Astrocyte of the spinal cord (primary cell): ENCODE data around the gene ERLEC1.

ENCODE experiments used
- DNase-seq: peaks from one replicate; pipeline ENCODE4 v3.0.0; 2011; ENCODE audit warnings: low read depth, low spot score
- H3K4me3 ChIP-seq: 2 replicates; pipeline ENCODE4 v1.5.1; 2011; ENCODE audit warnings: low read depth, mild to moderate bottlenecking, low read length, moderate library complexity
- in situ Hi-C: cut with HindIII; loops from 2 replicates; pipeline ENCODE4 v1.10.0; 2017; ENCODE audit warnings: low sequenced_read_pairs
- TF ChIP-seq, protein P1 (sequence below): IDR thresholded peaks from 2 replicates; pipeline ENCODE4 v1.5.1; 2012; ENCODE audit warnings: low read depth, mild to moderate bottlenecking, low read length, inconsistent platforms

The ERLEC1 gene, protein sequence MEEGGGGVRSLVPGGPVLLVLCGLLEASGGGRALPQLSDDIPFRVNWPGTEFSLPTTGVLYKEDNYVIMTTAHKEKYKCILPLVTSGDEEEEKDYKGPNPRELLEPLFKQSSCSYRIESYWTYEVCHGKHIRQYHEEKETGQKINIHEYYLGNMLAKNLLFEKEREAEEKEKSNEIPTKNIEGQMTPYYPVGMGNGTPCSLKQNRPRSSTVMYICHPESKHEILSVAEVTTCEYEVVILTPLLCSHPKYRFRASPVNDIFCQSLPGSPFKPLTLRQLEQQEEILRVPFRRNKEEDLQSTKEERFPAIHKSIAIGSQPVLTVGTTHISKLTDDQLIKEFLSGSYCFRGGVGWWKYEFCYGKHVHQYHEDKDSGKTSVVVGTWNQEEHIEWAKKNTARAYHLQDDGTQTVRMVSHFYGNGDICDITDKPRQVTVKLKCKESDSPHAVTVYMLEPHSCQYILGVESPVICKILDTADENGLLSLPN

DNA sequence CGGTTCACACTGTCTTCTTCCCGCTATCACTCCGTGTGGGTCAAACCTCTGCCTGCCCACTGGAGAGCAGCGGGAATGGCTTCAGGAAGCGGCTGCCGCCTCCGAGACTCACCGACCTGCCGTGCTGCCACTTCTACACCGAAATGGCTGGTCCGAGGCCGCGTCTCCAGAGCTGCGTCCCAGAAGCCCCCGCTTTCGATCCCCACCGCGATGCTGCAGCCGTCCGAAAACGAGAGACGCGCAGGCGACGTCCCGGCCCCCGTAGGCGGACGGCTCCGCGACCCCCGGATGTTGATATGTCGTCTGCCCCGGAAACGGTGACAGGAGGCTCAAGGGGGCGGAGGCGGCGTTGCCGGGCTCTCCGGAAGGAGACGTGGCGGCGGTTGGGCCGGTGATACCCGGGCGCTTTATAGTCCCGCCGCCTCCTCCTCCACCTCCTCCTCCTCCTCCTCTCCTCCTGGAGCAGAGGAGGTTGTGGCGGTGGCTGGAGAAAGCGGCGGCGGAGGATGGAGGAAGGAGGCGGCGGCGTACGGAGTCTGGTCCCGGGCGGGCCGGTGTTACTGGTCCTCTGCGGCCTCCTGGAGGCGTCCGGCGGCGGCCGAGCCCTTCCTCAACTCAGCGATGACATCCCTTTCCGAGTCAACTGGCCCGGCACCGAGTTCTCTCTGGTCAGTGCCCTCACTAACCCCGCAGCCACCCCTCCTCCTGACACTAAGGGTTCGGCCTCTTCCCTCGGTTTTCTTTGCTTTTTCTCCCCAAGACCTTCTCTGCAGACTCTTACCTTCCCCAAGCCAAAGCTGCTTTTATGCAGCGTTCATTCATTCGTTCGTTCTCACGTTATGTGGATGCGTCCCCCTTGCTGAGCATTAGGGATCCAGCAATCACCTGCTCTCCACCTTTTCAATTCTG, at the start of gene ERLEC1, which contains the start of gene ASB3:
ERLEC1 (plus strand) TSS at position 340 of the 909 bp plus-strand sequence; CDS start at position 507, 167 bp downstream.
ASB3 (minus strand) TSS at position 249 of the 909 bp plus-strand sequence. CDS start 21,381 bp downstream, outside the sequence.
- TF ChIP-seq, protein P1, sequence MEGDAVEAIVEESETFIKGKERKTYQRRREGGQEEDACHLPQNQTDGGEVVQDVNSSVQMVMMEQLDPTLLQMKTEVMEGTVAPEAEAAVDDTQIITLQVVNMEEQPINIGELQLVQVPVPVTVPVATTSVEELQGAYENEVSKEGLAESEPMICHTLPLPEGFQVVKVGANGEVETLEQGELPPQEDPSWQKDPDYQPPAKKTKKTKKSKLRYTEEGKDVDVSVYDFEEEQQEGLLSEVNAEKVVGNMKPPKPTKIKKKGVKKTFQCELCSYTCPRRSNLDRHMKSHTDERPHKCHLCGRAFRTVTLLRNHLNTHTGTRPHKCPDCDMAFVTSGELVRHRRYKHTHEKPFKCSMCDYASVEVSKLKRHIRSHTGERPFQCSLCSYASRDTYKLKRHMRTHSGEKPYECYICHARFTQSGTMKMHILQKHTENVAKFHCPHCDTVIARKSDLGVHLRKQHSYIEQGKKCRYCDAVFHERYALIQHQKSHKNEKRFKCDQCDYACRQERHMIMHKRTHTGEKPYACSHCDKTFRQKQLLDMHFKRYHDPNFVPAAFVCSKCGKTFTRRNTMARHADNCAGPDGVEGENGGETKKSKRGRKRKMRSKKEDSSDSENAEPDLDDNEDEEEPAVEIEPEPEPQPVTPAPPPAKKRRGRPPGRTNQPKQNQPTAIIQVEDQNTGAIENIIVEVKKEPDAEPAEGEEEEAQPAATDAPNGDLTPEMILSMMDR, result no peak
- DNase-seq, result peak; percentile 92
- H3K4me3 ChIP-seq, result peak within 1 kb of the TSS; percentile 78
- in situ Hi-C loops, result no loop called here

DNA sequence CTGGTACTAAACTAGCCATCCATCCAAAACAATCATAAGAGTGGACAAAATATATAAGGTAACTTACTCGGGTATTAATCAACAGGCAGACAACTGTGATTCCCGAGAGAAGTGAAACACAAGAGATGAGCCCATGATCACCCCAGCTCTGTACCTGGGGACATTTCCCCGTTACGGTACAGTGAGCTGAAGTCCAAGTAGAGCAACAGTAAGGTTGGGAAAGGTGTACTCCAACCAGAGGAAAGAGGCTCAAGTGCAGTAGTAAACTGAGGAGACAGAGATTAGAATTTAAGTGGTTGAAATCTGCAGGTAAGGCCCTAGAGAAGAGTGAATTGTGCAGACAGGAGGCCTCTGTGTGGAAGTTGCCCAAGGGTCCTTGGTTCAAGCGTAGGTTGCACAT, 49.8 kb upstream of the ERLEC1 start:
- no peak overlapping the region for H3K4me3 ChIP-seq
- in situ Hi-C loops, result no loop called here
- TF ChIP-seq, protein P1, result no peak
- DNase-seq, result no peak

GRCh38 chr2:53739032-53739431, 47.8 kb upstream of the ERLEC1 start:
- no peak for DNase-seq
- in situ Hi-C loops, result no loop called here
- TF ChIP-seq, protein P1, result no peak
- no peak overlapping the region for H3K4me3 ChIP-seq

DNA sequence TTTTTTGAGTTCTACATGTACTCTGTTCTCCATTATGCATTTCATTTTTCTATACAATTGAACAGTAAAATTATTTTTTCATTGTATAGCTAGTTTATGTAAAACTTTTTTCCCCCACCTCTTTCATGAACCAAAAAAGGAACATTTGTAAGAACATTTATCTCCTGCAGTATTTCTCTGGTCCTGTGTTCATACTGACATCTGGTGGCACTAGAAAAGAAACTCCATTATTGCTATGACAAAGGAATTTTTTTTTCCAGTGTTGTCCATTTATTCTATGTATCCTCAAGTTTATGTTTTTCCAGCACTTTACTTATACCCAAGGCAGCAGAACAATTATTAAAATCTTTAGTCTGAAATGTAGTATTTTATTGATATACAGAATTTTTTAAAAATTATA, 46.7 kb upstream of the ERLEC1 start:
- H3K4me3 ChIP-seq, result no peak overlapping the region
- peak; percentile 58 for DNase-seq
- TF ChIP-seq, protein P1, result peak; percentile 44
- in situ Hi-C loops, result no loop called here

DNA sequence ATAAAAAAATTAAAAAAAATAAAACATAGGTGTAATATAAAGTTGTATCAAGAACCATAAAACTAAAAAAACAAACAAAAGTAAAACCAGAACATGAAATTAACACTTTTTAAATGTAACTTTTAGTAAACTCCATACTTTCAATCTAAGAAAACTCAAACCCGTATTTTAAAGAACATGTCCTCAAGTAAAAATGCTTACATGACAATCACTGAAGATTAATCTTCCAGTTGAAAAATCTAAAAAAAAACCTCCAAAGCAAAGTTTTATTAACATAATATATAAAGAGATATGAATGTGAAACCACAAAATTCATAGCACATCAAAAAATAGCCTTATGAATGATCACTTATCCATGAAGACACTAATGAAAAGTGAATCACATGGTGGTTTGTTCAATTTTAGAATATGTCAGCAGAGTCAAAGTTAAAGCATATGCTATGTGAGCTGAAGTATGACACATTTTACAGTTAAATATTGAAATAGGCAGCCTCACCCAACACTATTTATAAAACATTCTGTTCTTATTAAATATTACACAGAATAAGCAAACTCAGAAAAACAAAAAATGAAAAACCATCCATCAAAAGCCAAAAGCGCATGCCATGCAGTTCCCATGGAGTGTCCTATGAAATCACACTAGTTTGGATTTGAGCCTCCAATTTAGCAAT, 42.3 kb upstream of the ERLEC1 start:
- no peak for DNase-seq
- TF ChIP-seq, protein P1, result no peak
- H3K4me3 ChIP-seq, result no peak overlapping the region
- in situ Hi-C loops, result no loop called here

DNA sequence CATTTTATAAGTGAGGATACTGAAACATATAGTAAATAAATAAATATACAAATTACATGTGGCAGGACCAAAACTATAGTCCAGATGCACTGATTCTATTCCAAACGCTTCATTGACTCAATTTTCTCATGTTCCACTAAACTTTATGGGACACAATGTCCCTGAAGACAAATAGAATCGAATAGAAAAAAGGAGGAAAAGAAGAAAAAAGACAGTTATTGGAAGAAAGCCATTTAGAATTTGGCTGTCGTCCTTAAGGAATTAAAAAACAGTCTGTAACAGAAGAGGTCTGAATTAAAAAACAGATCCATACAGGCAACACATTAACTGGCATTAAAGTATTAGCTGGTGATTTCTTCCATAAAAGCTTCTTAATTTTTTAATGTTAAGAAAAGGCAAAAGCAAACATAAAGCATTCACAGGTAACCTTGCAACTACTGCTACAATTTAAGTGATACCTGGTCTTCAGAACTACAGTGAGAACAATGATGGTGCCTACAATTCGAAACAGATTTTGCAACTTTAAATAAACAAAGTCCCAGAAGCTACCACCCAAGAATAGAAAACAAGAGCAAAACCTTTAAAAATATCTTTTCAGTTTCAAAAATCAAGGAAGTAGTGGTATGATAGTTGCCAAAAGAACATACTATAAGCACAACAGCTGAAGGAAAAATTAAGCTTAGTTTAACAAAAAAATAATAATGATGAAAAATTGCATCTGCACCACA, 36.6 kb upstream of the ERLEC1 start:
- DNase-seq, result no peak
- TF ChIP-seq, protein P1, result no peak
- in situ Hi-C loops, result no loop called here
- no peak overlapping the region for H3K4me3 ChIP-seq
